K562 (cell line): ENCODE data around the gene TBXA2R. TPM values are rescaled to one million over a fixed set of nuclear protein-coding genes. Genes with fewer than 3 reads are reported as not detected.
A peak's percentile ranks its signal among the peaks of the same experiment; 100 is the strongest.

Source experiments
- ATF7 ChIP-seq: fragments of 450-650 bp; IDR thresholded peaks from 2 replicates; pipeline ENCODE4 v1.7.1; 2014; ENCODE audit warnings: mild to moderate bottlenecking, moderate library complexity
- CHD2 ChIP-seq: IDR thresholded peaks from 2 replicates; pipeline ENCODE4 v1.6.1; 2011; ENCODE audit warnings: low read depth, low read length
- CUX1 ChIP-seq: fragments of 200-800 bp; sonication (Bioruptor generic); IDR thresholded peaks from 2 replicates; pipeline ENCODE4 v1.6.1; 2016; ENCODE audit warnings: missing genetic modification characterization, missing compliant biosample characterization
- DLX4 ChIP-seq: fragments of 250-450 bp; sonication (Bioruptor Pico); IDR thresholded peaks from 2 replicates; pipeline ENCODE4 v1.6.1; 2021; ENCODE audit warnings: mild to moderate bottlenecking
- E2F3 ChIP-seq: fragments of 250-450 bp; sonication (Bioruptor Pico); IDR thresholded peaks from 2 replicates; pipeline ENCODE4 v1.4.0; 2020; ENCODE audit warnings: mild to moderate bottlenecking
- EGR1 ChIP-seq: fragments of 450-650 bp; conservative IDR thresholded peaks from 2 replicates; pipeline ENCODE4 v1.6.1; 2017; ENCODE audit warnings: mild to moderate bottlenecking
- ELF2 ChIP-seq: fragments of 250-450 bp; sonication (Bioruptor Pico); IDR thresholded peaks from 2 replicates; pipeline ENCODE4 v1.5.0; 2021; ENCODE audit warnings: mild to moderate bottlenecking
- GATAD2B ChIP-seq: fragments of 450-650 bp; IDR thresholded peaks from 2 replicates; pipeline ENCODE4 v1.6.1; 2017; ENCODE audit warnings: mild to moderate bottlenecking, borderline replicate concordance
- GTF2E2 ChIP-seq: fragments of 200-800 bp; sonication (Bioruptor generic); IDR thresholded peaks from 2 replicates; pipeline ENCODE4 v1.6.1; 2016; ENCODE audit warnings: missing genetic modification characterization, missing compliant biosample characterization
- MECOM ChIP-seq: fragments of 250-450 bp; sonication (Bioruptor Pico); IDR thresholded peaks from 2 replicates; pipeline ENCODE4 v1.8.0; 2022; ENCODE audit warnings: inconsistent platforms
- NBN ChIP-seq: fragments of 450-650 bp; IDR thresholded peaks from 2 replicates; pipeline ENCODE4 v1.6.1; 2016; ENCODE audit warnings: low read depth, mild to moderate bottlenecking
- POLR2A ChIP-seq: fragments of 450-650 bp; conservative IDR thresholded peaks from 2 replicates; pipeline ENCODE4 v1.6.1; 2016
- RBFOX2 ChIP-seq: fragments of 200-400 bp; formaldehyde crosslinking; IDR thresholded peaks from 2 replicates; pipeline ENCODE4 v1.6.1; 2017; ENCODE audit warnings: low read depth, mild to moderate bottlenecking, low read length, moderate library complexity
- TRIM24 ChIP-seq, 2 experiments: fragments of 450-650 bp; IDR thresholded peaks; 2 replicates each; pipeline ENCODE4 v1.6.1; 2016
- ZBTB7A ChIP-seq: IDR thresholded peaks from 2 replicates; pipeline ENCODE4 v1.6.1; 2011; ENCODE audit warnings: low read depth, mild to moderate bottlenecking, low read length, moderate library complexity, borderline replicate concordance; ENCODE audit not compliant: control insufficient read depth
- ZFX ChIP-seq: sonication (generic); formaldehyde crosslinking; IDR thresholded peaks from 2 replicates; pipeline ENCODE4 v1.8.0; 2022; ENCODE audit warnings: mild to moderate bottlenecking, missing genetic modification reagents, moderate library complexity
- ZKSCAN1 ChIP-seq: fragments of 150-350 bp; IDR thresholded peaks from 2 replicates; pipeline ENCODE4 v1.6.1; 2016; ENCODE audit warnings: low read depth, low read length
- polyA plus RNA-seq, 8 experiments: library from polyadenylated mRNA; depleted of rRNA in 4 of 8; stranded (reverse) in 5 of 8; unstranded in 3 of 8; fragments of >200 nt; fragmentation: Nextera tagmentation in 2 of 8; fragmentation: Illumina TruSeq in 1 of 8; extraction: Ambion mirVana in 2 of 8; extraction: Trizol in 1 of 8; gene quantifications; 2 replicates each; pipeline versions ENCODE4 v1.2.1 to v1.2.3, GENCODE V29; 2011 to 2014; ENCODE audit warnings: inconsistent platforms in 1 of 8, missing spikeins in 1 of 8
- total RNA-seq, 7 experiments: library from RNA; depleted of rRNA in 6 of 7; stranded (reverse); fragments of >200 nt in 6 of 7; fragmentation: Illumina TruSeq in 2 of 7; extraction: Trizol in 2 of 7; gene quantifications; 2 replicates each; pipeline versions ENCODE4 v1.2.1 to v1.2.3, GENCODE V29; 2011 to 2021; ENCODE audit warnings: low replicate concordance in 1 of 7
- TF ChIP-seq, protein P1 (sequence below), 2 experiments: fragments of 450-650 bp; IDR thresholded peaks; 2 replicates each; pipeline ENCODE4 v1.6.1; 2018; ENCODE audit warnings: mild to moderate bottlenecking in 2 of 2, low read depth in 1 of 2; ENCODE audit not compliant: partially characterized antibody in 2 of 2

The TBXA2R gene
- total and polyA plus RNA-seq, 9 of the 15 experiments (the other 6 are each of a cell fraction or from before 2014, with no cell fraction given), result 1.5 to 24.0 (median 2.8) TPM

DNA sequence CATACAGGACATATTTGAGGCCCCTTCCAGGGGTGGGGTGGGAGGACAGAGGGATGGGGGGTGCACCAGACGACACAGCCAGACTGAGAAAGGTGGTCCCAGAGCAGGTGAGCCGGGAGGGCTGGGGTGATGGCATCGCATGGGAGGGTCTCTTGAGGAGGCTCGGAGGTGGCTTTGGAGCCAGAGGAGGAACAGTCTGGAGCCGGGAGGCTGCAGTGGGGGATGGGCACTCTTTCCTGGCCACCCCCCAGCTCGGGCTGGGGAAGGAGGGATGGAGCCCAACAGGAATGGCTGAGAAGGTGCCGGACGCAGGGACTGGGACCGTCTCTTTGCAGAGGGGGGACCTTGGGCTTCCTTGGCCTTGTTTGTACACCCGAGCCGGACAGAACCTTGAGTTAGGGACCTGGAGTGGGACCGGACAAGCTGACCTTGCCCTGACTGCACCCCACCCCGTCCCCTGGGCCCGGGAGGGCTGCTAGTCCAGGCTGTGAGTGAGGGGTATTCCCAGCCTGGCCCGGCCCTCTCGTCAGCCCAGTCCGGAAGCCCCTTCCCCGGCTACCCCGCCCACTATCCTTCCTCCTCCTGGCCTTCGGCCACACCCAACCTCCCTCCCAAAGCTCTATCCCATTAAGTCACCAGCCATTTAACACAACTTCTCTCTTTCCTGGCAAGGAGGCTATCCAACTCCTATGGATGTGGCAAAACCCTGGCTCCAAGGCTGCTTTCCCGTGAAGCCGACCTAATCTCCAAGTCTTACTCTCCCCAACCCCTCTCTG is 816 bp upstream of the TBXA2R start (continued):
- TF ChIP-seq GTF2E2 (tag), result no peak
- peak; percentile 25; the same call in 1 of the 2 replicates for TF ChIP-seq ATF7
- TF ChIP-seq, protein P1, sequence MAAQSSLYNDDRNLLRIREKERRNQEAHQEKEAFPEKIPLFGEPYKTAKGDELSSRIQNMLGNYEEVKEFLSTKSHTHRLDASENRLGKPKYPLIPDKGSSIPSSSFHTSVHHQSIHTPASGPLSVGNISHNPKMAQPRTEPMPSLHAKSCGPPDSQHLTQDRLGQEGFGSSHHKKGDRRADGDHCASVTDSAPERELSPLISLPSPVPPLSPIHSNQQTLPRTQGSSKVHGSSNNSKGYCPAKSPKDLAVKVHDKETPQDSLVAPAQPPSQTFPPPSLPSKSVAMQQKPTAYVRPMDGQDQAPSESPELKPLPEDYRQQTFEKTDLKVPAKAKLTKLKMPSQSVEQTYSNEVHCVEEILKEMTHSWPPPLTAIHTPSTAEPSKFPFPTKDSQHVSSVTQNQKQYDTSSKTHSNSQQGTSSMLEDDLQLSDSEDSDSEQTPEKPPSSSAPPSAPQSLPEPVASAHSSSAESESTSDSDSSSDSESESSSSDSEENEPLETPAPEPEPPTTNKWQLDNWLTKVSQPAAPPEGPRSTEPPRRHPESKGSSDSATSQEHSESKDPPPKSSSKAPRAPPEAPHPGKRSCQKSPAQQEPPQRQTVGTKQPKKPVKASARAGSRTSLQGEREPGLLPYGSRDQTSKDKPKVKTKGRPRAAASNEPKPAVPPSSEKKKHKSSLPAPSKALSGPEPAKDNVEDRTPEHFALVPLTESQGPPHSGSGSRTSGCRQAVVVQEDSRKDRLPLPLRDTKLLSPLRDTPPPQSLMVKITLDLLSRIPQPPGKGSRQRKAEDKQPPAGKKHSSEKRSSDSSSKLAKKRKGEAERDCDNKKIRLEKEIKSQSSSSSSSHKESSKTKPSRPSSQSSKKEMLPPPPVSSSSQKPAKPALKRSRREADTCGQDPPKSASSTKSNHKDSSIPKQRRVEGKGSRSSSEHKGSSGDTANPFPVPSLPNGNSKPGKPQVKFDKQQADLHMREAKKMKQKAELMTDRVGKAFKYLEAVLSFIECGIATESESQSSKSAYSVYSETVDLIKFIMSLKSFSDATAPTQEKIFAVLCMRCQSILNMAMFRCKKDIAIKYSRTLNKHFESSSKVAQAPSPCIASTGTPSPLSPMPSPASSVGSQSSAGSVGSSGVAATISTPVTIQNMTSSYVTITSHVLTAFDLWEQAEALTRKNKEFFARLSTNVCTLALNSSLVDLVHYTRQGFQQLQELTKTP (IDR thresholded peaks at IDR 0.05; ENCODE audit: low read depth in 1 of 2, partially characterized antibody in 2 of 2), result peak in 1 of 2 experiments; percentile 17
- TF ChIP-seq ZBTB7A, result peak; percentile 48; the same call in 1 of the 2 replicates
- TF ChIP-seq MECOM (CRISPR knock-in tag), result 0 out of 2 replicates have a peak, but pooled peaks have one; percentile 31
- 0 out of 2 replicates have a peak, but pooled peaks have one; percentile 24 for TF ChIP-seq NBN
- TF ChIP-seq ZKSCAN1, result no peak
- no peak for TF ChIP-seq GATAD2B
- no peak for TF ChIP-seq E2F3
- TF ChIP-seq TRIM24 (IDR thresholded peaks at IDR 0.05), result 0 out of 4 replicates have a peak, but pooled peaks of 1 of the 2 experiments have one; percentile 18
- TF ChIP-seq EGR1, result 0 out of 2 replicates have a peak, but pooled peaks have one; percentile 22
- no peak for TF ChIP-seq CUX1
- TF ChIP-seq DLX4 (CRISPR knock-in tag), result no peak
- peak; percentile 78 for TF ChIP-seq POLR2A
- peak; percentile 45 for TF ChIP-seq RBFOX2
- TF ChIP-seq ZFX (CRISPR knock-in tag), result peak; percentile 40
- TF ChIP-seq ELF2 (CRISPR knock-in tag), result 0 out of 2 replicates have a peak, but pooled peaks have one; percentile 11
- 0 out of 2 replicates have a peak, but pooled peaks have one; percentile 37 for TF ChIP-seq CHD2
